Nucleus accumbens (tissue), 56 donors: ENCODE results near the gene P2RY8.

Experiments
- DNase-seq, 56 donors: peaks; one replicate each; lab custom pipeline; 2025; lab: John Stamatoyannopoulos, UW

Gene P2RY8

DNA sequence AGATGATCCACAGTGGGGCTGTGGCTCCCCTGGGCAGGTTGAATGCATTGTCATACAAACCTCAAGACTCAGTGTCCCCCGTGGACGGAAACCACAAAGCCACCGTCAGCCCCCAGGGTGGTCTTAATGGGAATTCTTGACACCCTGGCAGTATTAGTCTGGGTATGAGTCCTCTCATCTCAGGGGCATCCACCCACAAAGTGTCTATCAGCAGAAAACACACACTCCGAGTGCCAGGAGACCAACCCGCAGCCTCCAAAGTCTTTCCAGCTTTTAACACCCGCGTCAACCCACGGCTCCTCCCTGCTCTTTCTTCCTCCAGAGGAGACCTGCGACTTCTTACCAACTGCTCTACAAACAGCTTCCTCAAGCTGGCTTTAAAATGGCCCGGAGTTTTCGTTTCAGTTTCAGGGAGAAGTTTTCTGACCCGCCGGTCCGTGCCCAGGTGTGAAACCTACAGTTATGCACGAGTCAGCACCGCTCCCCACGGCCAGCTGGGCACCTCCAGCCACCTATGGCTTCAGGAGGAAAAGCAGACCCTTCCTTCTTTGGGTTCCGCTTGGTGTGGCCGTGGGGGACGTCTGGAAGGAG lies 69.9 kb downstream of the P2RY8 start:
- no peak for DNase-seq

DNA sequence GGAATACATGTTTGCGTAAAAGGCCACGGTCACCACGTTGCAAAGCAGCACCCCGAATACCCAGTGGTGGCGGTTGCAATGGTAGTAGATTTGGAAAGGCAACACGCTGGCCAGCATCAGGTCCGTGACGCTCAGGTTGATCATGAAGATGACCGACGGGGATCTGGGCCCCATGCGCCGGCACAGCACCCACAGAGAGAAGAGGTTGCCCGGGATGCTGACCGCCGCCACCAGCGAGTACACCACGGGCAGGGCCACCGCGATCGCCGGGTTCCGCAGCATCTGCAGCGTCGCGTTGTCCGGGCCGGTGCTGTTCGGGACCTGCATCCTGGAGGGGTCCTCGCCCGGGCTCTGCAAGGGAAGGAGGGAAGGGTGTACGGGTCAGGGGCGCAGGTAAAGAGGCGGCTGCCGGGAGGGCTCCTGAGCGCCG lies 70.7 kb downstream of the P2RY8 start:
- DNase-seq: no peak

DNA sequence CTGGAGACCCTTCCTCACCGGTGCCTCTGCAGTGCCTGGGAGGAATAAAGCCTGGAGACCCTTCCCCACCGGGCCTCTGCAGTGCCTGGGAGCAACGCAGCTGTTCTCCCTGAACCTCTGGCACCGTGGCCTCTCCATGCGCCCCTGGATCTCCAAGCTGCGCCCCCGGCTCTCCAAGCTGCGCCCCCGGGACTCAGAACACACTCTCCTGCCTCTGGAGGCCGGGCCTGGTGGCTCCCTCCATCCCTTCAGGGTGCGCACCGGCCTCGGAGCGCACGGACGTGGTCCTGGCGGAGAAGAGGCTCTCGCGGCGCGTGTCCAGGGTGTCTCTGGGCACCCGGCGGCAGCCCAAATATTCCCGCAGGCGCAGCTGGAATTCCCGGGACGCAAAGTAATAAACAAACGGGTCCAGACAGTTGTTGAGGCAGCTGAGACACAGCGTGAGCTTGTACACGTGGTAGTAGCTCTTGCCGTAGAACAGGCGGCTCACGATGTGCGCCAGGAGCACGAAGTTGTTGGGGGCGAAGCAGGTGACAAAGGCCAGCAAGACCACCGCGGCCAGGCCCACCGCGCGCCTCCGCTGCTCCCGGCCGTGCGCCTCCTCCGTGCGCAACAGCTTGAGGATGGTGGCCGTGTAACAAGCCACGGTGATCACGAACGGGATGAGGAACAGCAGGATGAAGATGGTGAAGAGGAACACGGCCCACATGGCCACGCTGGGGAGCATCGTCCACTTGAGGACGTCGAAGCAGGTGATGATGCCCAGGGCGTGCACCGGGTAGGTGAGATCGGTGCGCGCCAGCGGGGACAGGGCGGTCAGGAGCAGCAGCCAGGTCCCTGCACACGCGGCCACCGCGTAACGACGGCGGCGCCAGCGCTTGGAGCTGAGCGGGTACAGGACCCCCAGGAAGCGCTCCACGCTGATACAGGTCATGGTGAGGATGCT lies 71.4 kb downstream of the P2RY8 start:
- no peak for DNase-seq

DNA sequence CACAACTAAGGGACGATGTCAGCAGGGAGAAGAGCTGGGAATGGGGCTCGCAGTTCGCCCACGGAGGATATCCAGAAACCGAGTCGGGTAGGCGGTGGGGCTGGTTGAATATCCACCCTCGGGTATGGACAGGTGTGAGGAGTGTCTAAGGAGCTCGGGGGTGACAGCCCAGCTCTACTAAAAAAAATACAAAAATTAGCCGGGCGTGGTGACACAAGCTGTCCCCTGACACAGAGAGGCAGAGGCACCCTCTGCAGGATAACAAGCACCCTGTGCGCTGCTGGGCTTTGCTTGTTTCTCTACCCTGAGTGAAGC lies 72.1 kb downstream of the P2RY8 start:
- no peak for DNase-seq

DNA sequence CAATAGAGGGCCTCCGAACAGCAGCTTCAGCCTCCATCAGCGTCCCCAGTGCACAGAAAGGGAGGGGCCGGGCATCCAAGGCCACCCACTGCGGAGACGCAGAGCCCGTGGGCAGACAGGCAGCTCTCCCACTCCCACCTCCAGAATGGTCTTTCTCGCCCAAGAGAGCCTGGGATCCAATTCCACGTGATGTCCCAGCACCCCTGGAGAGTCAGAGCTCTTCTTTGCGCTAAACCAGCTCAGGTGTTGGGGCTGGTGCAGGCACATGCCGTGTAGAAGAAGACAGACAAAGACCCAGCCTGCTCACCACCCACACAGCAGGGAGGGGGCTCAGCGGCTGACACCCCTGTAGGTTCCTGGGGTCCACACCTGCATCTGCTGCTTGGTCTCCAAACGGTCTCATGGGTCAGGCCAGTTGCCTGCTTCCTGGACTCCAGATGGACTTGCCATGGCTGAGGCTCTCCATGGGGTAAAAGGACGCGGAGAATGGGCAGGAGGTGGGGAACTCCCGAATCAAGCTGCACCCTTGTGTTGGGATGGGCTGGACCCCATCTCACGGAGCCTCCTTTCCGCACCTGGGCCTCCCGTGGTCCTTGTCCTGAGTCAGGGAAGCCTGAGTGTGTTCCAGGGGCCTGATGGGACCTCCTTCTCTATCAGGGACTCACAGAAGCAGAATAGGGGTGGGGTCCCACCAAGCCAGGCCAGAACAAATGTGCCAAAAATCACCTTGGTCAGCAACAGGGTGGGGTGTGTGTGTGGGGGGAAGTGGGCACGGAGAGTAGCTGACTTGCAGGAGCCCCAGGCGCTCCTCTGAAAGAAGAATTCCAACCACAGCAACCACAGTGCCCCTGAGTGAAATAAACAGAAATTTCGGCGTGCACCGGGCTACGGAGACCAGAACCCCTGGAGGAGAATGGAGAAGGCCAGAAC lies 72.7 kb downstream of the P2RY8 start:
- no peak for DNase-seq

DNA sequence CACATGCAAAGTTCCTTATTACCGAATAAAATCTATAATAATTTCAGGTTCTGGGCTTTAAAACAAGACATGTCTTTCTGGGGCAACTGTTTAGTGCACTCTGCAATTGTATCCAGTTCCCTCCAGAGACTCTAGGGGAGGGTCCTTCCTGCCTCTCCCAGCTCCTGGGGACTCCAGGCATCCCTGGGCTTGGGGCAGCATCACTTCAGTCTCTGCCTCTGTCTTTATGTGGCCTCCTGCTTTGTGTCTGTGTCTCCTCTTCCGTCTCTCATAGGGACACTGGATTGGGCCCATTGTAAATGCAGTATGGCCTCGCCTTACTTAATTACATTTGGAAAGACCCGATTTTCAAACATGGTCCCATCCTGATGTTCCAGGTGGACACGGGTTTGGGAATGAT lies 73.4 kb downstream of the P2RY8 start:
- no peak for DNase-seq

DNA sequence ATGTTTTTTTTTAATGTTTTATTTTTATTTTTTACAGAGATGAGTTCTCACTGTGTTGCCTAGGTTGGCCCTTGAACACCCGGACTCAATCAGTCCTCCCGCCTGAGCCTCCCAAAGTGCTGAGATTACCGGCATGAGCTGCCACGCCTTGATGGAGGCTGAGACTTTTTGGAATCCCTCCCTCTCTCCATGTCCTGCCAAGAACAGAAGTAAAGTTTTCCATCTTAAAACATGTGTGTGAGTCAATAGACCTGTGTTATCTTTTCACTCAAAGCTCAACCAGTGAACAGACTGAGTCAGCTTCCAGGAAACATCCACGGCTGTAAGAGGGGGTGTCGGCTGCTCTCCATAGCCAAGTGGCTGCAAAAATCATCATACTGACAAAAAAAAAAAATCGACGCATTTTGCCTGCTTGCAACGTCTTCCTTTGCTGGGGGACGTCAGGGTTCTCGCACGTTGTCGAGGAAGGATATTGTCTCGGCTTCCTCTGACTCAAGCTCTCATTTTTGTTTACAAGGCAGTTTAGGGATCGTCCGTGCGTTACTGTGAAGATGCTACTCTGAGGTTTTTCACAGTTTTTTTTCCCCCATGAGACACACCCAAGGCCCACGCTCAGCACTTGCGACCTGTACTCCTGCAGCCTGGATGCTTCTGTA lies 74.3 kb downstream of the P2RY8 start:
- DNase-seq: no peak

DNA sequence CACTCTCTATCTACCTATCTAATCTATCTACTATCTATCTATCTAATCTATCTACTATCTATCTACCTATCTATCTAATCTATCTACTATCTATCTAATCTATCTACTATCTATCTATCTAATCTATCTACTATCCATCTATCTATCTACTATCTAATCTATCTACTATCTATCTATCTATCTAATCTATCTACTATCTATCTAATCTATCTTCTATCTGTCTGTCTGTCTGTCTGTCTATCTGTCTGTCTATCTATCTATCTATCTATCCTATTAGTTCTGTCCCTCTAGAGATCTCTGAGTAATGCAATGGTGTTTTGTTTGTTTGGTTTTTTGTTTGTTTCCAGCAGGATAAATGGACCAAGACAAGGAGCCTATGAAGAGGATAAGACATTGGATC lies 74.9 kb downstream of the P2RY8 start:
- DNase-seq: no peak

DNA sequence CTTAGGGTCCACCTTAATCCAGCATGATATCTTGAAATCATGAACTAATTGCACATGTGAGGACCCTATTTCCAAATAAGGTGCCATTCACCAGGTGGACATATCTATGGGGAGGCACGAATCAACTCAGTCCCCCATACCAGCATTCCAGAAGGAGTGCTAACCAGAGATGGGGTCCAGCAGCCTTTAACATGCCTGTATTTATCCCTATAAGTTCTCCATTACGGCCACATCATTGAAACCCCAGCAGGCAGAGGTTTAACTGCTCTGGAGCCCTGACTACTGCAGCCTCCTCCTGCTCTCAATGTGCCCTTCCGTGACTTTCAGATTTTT lies 81.1 kb downstream of the P2RY8 start:
- no peak for DNase-seq

DNA sequence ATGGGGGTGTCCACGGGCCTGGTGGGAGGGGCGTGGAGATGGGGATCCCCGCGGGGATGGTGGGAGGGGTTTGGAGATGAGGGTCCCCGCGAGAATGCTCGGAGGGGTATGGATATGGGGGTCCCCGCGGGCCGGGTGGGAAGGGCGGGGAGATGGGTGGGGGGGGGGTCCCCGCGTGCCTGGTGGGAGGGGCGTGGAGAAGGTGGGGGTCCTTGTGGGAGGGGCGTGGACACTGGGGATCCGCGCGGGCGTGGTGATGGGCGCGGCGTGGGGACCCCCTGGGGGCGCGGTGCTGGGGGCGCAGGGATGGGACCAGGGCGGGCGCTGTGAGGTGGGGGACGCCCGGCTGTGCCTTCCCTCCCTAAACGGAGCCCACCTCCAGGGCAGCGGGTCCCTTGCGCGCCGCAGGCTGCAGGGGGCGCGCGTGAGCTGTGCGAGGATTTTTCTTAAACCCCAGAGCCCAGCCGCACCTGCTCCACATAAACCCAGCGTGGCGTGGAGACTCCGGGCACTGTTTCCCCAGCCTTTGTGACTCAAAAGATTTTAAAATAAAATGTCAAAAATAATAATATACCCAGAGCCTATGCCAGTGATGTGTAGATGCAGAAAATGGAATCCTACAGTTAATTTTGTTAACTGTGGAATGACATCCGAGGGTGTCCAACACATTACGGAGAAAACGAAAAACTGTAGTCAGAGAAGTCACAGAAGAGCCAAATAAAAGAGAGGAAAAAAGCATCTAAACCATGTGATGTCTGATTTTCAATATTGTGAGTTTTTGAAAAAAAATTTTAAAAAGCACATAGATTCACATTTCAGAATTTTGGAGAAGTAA lies 82.8 kb downstream of the P2RY8 start:
- no peak for DNase-seq

DNA sequence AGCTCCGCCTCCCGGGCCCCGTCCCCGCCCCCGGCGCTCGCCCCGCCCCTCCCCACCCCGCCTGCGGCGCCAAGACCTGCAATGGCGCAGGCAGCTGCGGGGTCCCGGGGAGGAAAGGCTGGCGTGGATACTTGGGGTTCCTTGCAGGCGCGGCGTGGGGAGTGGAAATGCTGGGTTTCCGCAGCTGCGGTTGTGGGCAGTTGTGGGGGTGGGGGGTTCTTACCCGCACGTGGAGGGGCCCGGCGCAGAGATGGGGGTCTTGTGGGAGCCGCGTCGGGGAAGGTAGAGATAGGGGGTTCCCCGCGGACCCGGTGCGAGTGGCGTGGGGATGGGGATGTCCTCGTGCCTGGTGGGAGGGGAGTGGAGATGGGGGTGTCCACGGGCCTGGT lies 83.6 kb downstream of the P2RY8 start:
- no peak for DNase-seq

DNA sequence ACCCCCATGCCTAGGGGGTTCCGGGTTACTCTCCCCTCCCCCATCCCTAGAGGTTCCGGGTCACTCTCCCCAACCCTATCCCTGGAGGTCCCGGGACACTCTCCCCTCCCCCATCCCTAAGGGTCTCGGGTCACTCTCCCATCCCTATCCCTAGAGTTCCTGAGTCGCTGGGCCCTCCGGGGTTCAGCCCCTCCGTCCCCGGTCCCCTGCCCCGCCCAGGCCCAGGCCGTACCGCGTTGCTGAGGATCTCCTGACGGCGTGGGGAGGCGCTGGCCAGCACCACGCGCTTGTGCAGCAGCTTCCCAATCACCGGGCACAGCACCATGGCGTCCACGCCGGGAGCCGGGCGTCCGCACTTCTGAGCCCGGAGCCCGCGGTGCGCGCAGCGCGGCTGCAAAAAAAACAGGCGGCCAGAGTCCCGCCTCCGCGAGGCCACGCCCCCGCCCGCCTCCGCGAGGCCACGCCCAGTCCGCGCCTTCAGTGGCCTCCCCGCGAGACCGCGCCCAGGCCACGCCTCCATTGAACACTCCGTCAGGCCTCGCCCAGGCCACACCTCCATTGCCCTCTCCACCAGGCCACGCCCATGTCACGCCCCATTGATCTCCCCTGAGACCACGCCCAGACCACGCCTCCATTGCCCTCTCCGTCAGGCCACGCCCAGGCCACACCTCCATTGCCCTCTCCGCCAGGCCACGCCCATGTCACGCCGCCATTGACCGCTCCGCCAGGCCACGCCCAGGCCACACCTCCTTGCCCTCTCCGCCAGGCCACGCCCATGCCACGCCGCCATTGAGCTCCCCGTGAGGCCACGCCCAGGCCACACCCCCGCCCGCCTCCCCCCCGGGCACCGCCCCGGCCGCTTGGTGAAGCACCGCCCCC lies 84.2 kb downstream of the P2RY8 start, which contains the start of gene ASMTL:
Gene ASMTL, minus strand, starts transcription at position 394 of the 879 bp plus-strand sequence. Its CDS starts 69 bp downstream, at position 325.
- DNase-seq: no peak

DNA sequence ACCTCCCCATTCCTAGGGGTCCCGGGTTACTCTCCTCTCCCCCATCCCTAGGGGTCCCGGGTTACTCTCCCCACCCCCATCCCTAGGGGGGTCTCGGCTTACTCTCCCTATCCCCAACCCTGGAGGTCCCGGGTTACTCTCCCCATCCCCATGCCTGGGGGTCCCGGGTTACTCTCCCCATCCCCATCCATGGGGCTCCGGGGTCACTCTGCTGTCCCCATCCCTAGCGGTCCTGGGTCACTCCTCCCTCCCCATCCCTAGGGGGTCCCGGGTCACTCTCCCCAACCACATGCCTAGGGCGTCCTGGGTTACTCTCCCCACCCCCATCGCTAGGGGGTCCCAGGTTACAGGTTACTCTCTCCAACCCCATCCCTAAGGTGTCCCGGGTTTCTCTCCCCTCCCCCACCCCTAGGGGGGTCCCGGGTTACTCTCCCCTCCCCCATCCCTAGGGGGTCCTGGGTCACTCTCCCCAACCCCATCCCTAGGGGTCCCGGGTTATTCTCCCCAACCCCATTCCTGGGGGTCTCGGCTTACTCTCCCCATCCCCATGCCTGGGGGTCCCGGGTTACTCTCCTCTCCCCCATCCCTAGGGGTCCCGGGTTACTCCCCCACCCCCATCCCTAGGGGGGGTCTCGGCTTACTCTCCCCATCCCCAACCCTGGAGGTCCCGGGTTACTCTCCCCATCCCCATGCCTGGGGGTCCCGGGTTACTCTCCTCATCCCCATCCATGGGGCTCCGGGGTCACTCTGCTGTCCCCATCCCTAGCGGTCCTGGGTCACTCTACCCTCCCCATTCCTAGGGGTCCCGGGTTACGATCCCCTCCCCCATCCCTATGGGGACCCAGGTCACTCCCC lies 85.1 kb downstream of the P2RY8 start:
- DNase-seq: no peak

DNA sequence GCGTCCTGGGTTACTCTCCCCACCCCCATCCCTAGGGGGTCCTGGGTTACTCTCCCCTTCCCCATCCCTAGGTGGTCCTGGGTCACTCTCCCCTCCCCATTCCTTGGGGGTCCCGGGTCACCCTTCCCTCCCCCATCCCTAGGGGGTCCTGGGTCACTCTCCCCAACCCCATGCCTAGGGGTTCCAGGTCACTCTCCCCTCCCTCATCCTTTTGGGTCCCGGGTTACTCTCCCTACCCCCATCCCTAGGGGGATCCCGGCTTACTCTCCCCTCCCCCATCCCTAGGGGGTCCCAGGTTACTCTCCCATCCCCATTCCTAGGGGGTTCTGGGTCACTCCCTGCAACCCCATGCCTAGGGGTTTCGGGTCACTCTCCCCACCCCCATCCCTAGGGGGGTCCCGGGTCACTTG lies 85.7 kb downstream of the P2RY8 start:
- no peak for DNase-seq

DNA sequence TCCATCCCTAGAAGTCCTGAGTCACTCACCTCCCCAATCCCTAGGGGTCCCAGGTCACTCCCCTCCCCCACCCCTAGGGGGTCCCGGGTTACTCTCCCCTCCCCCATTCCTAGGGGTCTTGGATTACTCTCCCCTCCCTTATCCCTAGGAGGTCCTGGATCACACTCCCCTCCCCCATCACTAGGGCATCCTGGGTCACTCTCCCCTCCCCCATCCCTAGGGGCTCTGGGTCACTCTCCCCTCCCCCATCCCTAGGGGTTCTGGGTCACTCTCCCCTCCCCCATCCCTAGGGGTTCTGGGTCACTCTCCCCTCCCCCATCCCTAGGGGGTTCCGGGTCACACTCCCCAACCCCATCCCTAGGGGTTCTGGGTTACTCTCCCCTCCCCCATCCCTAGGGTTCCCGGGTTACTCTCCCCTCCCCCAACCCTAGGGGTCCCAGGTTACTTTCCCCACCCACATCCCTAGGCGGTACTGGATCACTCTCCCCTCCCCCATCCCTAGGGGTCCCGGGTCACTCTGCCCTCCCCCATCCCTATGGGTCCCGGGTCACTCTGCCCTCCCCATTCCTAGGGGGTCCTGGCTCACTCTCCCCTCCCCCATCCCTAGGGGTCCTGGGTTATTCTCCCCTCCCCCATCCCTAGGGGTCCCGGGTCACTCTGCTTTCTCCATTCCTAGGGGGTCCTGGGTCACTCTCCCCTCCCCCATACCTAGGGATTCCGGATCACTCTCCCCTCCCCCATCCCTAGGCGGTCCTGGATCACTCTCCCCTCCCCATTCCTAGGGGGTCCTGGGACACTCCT lies 86.4 kb downstream of the P2RY8 start:
- no peak for DNase-seq

DNA sequence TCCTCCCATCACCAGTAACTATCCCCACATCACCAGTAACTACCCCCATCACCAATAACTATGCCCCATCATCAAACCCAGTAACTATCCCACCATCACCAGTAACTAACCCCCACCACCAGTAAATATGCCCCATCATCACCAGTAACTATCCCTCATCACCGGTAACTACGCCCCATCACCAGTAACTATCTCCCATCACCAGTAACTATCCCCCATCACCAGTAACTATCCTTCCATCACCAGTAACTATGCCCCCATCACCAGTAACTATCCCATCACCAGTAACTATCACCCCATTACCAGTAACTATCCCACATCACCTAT lies 87.2 kb downstream of the P2RY8 start:
- DNase-seq: no peak
